Rectal smooth muscle tissue (tissue), 1 donor: ENCODE measurements around the gene CSRP1.
"Not testable (repeated sequence)": the region's sequence is repeated elsewhere in the genome, so short reads cannot be mapped to it uniquely, and the experiment has no call there.

Source experiments
- H3K27ac ChIP-seq: one replicate; pipeline ENCODE4 v1.7.0; 2013; ENCODE audit warnings: low read depth, low read length, inconsistent platforms
- H3K27me3 ChIP-seq: one replicate; pipeline ENCODE4 v1.7.0; 2013; ENCODE audit warnings: low read length; ENCODE audit not compliant: control insufficient read depth, insufficient read depth
- H3K36me3 ChIP-seq: one replicate; pipeline ENCODE4 v1.7.0; 2013; ENCODE audit warnings: low read length; ENCODE audit not compliant: control insufficient read depth, insufficient read depth
- H3K4me1 ChIP-seq: one replicate; pipeline ENCODE4 v1.7.0; 2013; ENCODE audit warnings: low read length; ENCODE audit not compliant: control insufficient read depth, insufficient read depth
- H3K4me3 ChIP-seq: one replicate; pipeline ENCODE4 v1.7.0; 2013; ENCODE audit warnings: low read length
- H3K9ac ChIP-seq: one replicate; pipeline ENCODE4 v1.7.0; 2013; ENCODE audit warnings: low read length

Gene CSRP1

GRCh38 chr1:201496296-201496690 is 10.6 kb downstream of the CSRP1 start:
- Histone ChIP-seq H3K27me3 (no peaks in the 10 kb centered on the region), H3K4me3 (no peak overlapping the region), H3K9ac (no peak overlapping the region), H3K4me1 (peaks cover 93% of the 10 kb centered on the region), H3K36me3 (peaks cover 20% of the 10 kb centered on the region), H3K27ac (peak overlapping the region; percentile 99)

- Histone ChIP-seq H3K27ac (peak overlapping the region; percentile 99), H3K4me3 (no peak overlapping the region), H3K4me1 (peaks cover 92% of the 10 kb centered on the region)
Measured at GRCh38 chr1:201495551-201496295, 11.2 kb downstream of the CSRP1 start.

GRCh38 chr1:201493757-201494617 is 12.9 kb downstream of the CSRP1 start:
- Histone ChIP-seq H3K4me3 (no peak overlapping the region), H3K4me1 (peaks cover 91% of the 10 kb centered on the region), H3K9ac (no peak overlapping the region), H3K27ac (peak overlapping the region; percentile 99), H3K36me3 (peaks cover 29% of the 10 kb centered on the region), H3K27me3 (no peaks in the 10 kb centered on the region)

More at GRCh38 chr1:201495551-201496295, 11.2 kb downstream of the CSRP1 start:
- Histone ChIP-seq H3K27me3 (no peaks in the 10 kb centered on the region), H3K9ac (no peak overlapping the region), H3K36me3 (peaks cover 21% of the 10 kb centered on the region)

GRCh38 chr1:201493026-201493656 is 13.8 kb downstream of the CSRP1 start:
- H3K9ac ChIP-seq, H3K4me3 ChIP-seq, H3K27me3 ChIP-seq: not testable (repeated sequence)
- Histone ChIP-seq H3K4me1 (peaks cover 91% of the 10 kb centered on the region), H3K36me3 (peaks cover 37% of the 10 kb centered on the region), H3K27ac (peak overlapping the region; percentile 99)

- Histone ChIP-seq H3K9ac (no peak overlapping the region), H3K4me3 (peak overlapping the region; percentile 16), H3K36me3 (peaks cover 44% of the 10 kb centered on the region), H3K27me3 (no peaks in the 10 kb centered on the region), H3K4me1 (peaks cover 93% of the 10 kb centered on the region), H3K27ac (peak overlapping the region; percentile 99)
Measured at GRCh38 chr1:201491896-201492511, 14.9 kb downstream of the CSRP1 start.

- Histone ChIP-seq H3K4me3 (no peak overlapping the region), H3K27me3 (no peaks in the 10 kb centered on the region), H3K4me1 (peaks cover 86% of the 10 kb centered on the region), H3K36me3 (peaks cover 50% of the 10 kb centered on the region), H3K9ac (no peak overlapping the region), H3K27ac (peak overlapping the region; percentile 99)
Measured at GRCh38 chr1:201490708-201491131, 16.2 kb downstream of the CSRP1 start.

GRCh38 chr1:201489643-201490261 is 17.2 kb downstream of the CSRP1 start:
- H3K27ac ChIP-seq: peak overlapping the region; percentile 99
- peak overlapping the region; percentile 13 for H3K4me3 ChIP-seq
- H3K9ac ChIP-seq: no peak overlapping the region
- no peaks in the 10 kb centered on the region for H3K27me3 ChIP-seq
- H3K4me1 ChIP-seq: peaks cover 77% of the 10 kb centered on the region
- peaks cover 52% of the 10 kb centered on the region for H3K36me3 ChIP-seq

- H3K9ac ChIP-seq: peak overlapping the region; percentile 27
- H3K4me3 ChIP-seq: no peak overlapping the region
- peaks cover 56% of the 10 kb centered on the region for H3K36me3 ChIP-seq
- H3K27me3 ChIP-seq: no peaks in the 10 kb centered on the region
- peak overlapping the region; percentile 99 for H3K27ac ChIP-seq
- peaks cover 69% of the 10 kb centered on the region for H3K4me1 ChIP-seq
Measured at GRCh38 chr1:201488830-201489589, 17.9 kb downstream of the CSRP1 start.

- H3K4me1 ChIP-seq: peaks cover 56% of the 10 kb centered on the region
- peak overlapping the region; percentile 99 for H3K27ac ChIP-seq
- no peaks in the 10 kb centered on the region for H3K27me3 ChIP-seq
- H3K4me3 ChIP-seq: no peak overlapping the region
- H3K9ac ChIP-seq: no peak overlapping the region
- peaks cover 57% of the 10 kb centered on the region for H3K36me3 ChIP-seq
Measured at GRCh38 chr1:201487742-201488141, 19.2 kb downstream of the CSRP1 start.

GRCh38 chr1:201486187-201486586 is 20.7 kb downstream of the CSRP1 start:
- Histone ChIP-seq H3K4me3 (no peak overlapping the region), H3K27ac (peak overlapping the region; percentile 72), H3K9ac (no peak overlapping the region), H3K4me1 (peaks cover 46% of the 10 kb centered on the region), H3K36me3 (peaks cover 57% of the 10 kb centered on the region), H3K27me3 (no peaks in the 10 kb centered on the region)

- Histone ChIP-seq H3K36me3 (peaks cover 51% of the 10 kb centered on the region), H3K27ac (peak overlapping the region; percentile 72), H3K4me3 (no peak overlapping the region), H3K27me3 (no peaks in the 10 kb centered on the region), H3K4me1 (peaks cover 42% of the 10 kb centered on the region), H3K9ac (no peak overlapping the region)
Measured at GRCh38 chr1:201485184-201485774, 21.6 kb downstream of the CSRP1 start.
